Measurements from ENCODE around the gene RPH3AL. TPM values are rescaled to one million over a fixed set of nuclear protein-coding genes. Genes with fewer than 3 reads are reported as not detected.

The RPH3AL gene
- total and polyA plus RNA-seq, 2 of the 8 experiments (the other 6 are each of a cell fraction or from before 2014, with no cell fraction given) = 5.6 to 5.8 TPM

- TF ChIP-seq CHD7 (IDR thresholded peaks at IDR 0.05; ENCODE audit: insufficient replicate concordance, low read length) = no peak
- no peak for TF ChIP-seq CHD2 (IDR thresholded peaks at IDR 0.05; ENCODE audit: low read length)
- no peak for TF ChIP-seq JUN (IDR thresholded peaks at IDR 0.05; ENCODE audit: low read depth, low read length)
- no peak for TF ChIP-seq ATF2 (IDR thresholded peaks at IDR 0.05; ENCODE audit: low read length)
- TF ChIP-seq RNF2 (IDR thresholded peaks at IDR 0.05; ENCODE audit: borderline replicate concordance, low read depth, low read length, missing control alignments, poor library complexity, severe bottlenecking) = no peak
- no peak for TF ChIP-seq PHF8 (conservative IDR thresholded peaks at IDR 0.05; ENCODE audit: low read depth, low read length)
- TF ChIP-seq BRCA1 (IDR thresholded peaks at IDR 0.05; ENCODE audit: low read depth, low read length) = no peak
- no peak for TF ChIP-seq NRF1 (IDR thresholded peaks at IDR 0.05; ENCODE audit: low read depth, low read length)
- no peak for TF ChIP-seq KDM4A (IDR thresholded peaks at IDR 0.05; ENCODE audit: low read depth, low read length, severe bottlenecking)
Measured at GRCh38 chr17:337453-337852, 15.2 kb downstream of the RPH3AL start (continued).

Measured in H1 (cell line).